Hepatic stellate cell (primary cell): ENCODE measurements around the gene SLC40A1.

Experiments
- DNase-seq: peaks from one replicate; pipeline ENCODE4 v3.0.0; 2011; ENCODE audit warnings: low spot score

Gene SLC40A1

DNA sequence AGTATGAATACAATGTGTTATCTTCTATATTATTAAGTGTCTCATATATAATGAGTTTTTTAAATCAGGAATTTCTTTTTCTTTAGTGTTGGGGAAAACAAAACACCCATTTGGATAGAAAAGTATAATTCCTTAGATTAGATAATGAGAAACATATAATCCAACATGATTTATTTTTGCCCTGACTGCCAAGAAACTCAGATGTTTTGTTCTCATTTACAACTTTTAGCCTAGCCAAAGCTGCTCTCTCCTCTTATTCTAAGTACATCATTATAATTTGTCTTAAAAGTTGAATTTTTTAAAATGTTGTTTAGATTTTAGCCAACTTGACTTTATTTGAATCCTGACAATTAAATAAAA, 68.6 kb downstream of the SLC40A1 start:
- DNase-seq, result no peak

DNA sequence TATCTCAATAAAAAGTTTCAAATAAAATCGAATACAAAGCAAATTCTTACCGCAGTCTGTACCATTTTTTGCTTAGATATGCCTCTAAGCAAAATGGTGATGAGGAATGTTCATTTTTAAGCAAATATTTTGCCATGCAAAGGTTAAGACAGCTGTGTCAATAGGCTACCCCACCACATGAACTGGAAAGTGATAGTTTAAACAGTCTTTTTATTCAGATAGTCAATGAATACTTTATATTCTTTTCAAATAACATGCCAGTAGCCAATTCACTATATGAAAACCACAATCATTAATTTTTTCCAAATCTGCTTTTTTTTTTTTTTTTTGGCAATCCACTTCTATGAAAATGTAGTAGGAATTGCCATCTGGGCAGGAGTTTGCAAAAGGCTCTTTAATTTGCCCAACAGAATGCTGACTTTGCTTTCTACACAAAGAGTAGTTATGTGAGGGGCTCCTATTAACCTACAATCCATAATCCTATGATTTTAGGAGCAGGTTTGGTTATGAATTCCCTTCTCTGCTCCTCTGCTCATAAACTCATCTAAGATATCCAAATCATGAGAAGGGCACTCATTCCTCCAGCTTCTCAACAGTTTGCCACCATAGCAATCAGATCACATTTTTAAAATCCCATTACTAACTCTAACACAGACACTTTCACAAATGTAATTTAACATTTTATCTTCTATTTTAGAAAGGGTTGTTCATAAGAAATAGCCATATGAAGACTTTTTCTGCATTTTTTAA, 69.2 kb downstream of the SLC40A1 start:
- no peak for DNase-seq
